GM18907 (cell line): ENCODE results near the gene CAP1.
"Not testable (repeated sequence)": the region's sequence is repeated elsewhere in the genome, so short reads cannot be mapped to it uniquely, and the experiment has no call there.

Experiments used
- ATAC-seq: cut with Tn5 transposase; IDR thresholded peaks from one replicate; pipeline ENCODE4 v1.9.1; 2021; ENCODE audit warnings: mild to moderate bottlenecking, moderate library complexity; ENCODE audit not compliant: unreplicated experiment

Gene CAP1

GRCh38 chr1:40058097-40058452, 17.5 kb downstream of the CAP1 start:
- no peak for ATAC-seq

- ATAC-seq = no peak
Measured at GRCh38 chr1:40058453-40059337, 18.2 kb downstream of the CAP1 start.

GRCh38 chr1:40059338-40059959, 18.9 kb downstream of the CAP1 start:
- no peak for ATAC-seq

GRCh38 chr1:40059960-40060750, 19.6 kb downstream of the CAP1 start:
- no peak for ATAC-seq

- ATAC-seq = no peak
Measured at GRCh38 chr1:40064797-40065499, 24.4 kb downstream of the CAP1 start.

- no peak for ATAC-seq
Measured at GRCh38 chr1:40067023-40067422, 26.5 kb downstream of the CAP1 start.

- ATAC-seq = no peak
Measured at GRCh38 chr1:40067851-40068250, 27.3 kb downstream of the CAP1 start.

GRCh38 chr1:40072142-40072541, 31.6 kb downstream of the CAP1 start:
- no peak for ATAC-seq

- no peak for ATAC-seq
Measured at GRCh38 chr1:40073062-40073461, 32.5 kb downstream of the CAP1 start.

GRCh38 chr1:40075266-40075665, 34.7 kb downstream of the CAP1 start:
- ATAC-seq = no peak

- no peak for ATAC-seq
Measured at GRCh38 chr1:40076895-40077312, 36.4 kb downstream of the CAP1 start.

GRCh38 chr1:40078512-40079333, 38.2 kb downstream of the CAP1 start:
- ATAC-seq = no peak

GRCh38 chr1:40079774-40080400, 39.4 kb downstream of the CAP1 start:
- ATAC-seq = no peak

GRCh38 chr1:40081871-40082270, 41.3 kb downstream of the CAP1 start:
- ATAC-seq = no peak

- not testable (repeated sequence) for ATAC-seq
Measured at GRCh38 chr1:40084750-40085149, 44.2 kb downstream of the CAP1 start.

- no peak for ATAC-seq
Measured at GRCh38 chr1:40090652-40091355, 50.3 kb downstream of the CAP1 start.

GRCh38 chr1:40092241-40092640, 51.7 kb downstream of the CAP1 start:
- no peak for ATAC-seq

GRCh38 chr1:40092706-40093639, 52.4 kb downstream of the CAP1 start:
- ATAC-seq = no peak
